ENCODE data around the gene DCUN1D5. TPM values are rescaled to one million over a fixed set of nuclear protein-coding genes. Genes with fewer than 3 reads are reported as not detected.

Gene DCUN1D5
- total RNA-seq, 6 experiments from 2014 or later: 6.4 to 35.4 (median 10.4) TPM

DNA sequence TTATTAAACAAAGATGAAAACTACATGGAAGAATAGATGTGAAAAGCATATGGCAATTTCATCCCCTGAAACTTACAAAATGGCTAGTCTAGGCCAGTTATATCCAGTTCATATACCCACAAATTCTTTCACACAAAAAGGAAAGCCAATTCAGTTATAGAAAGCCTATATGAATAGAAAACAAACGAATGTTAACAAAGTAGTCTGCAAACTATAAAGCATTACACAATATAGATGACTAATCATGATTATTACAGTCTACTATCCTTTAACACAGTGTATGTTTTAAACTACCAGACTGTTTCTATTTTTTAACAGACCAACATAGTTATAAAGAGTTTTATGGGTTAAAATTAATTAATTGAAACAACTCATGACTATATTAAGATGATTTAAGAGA, 12.1 kb downstream of the DCUN1D5 start:
- TF ChIP-seq POLR2A (IDR thresholded peaks at IDR 0.05): no peak
- TF ChIP-seq, protein P1, sequence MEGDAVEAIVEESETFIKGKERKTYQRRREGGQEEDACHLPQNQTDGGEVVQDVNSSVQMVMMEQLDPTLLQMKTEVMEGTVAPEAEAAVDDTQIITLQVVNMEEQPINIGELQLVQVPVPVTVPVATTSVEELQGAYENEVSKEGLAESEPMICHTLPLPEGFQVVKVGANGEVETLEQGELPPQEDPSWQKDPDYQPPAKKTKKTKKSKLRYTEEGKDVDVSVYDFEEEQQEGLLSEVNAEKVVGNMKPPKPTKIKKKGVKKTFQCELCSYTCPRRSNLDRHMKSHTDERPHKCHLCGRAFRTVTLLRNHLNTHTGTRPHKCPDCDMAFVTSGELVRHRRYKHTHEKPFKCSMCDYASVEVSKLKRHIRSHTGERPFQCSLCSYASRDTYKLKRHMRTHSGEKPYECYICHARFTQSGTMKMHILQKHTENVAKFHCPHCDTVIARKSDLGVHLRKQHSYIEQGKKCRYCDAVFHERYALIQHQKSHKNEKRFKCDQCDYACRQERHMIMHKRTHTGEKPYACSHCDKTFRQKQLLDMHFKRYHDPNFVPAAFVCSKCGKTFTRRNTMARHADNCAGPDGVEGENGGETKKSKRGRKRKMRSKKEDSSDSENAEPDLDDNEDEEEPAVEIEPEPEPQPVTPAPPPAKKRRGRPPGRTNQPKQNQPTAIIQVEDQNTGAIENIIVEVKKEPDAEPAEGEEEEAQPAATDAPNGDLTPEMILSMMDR (IDR thresholded peaks at IDR 0.05): no peak
- DNase-seq (no peak), ATAC-seq (no peak)
- intact Hi-C loops (cut with DNase I): no loop called here
- peaks cover 0 to 23% (median 6%) of the 10 kb centered on the region in 4 donors for H3K36me3 ChIP-seq
- WGBS (ENCODE audit: insufficient coverage, low coverage, low lambda C conversion rate, missing lambda C conversion rate): 73% methylated on average over 1 of the region's 1 CpG
- no peak overlapping the region for H3K4me3 ChIP-seq
- no peak overlapping the region for H3K27ac ChIP-seq
- H3K9me3 ChIP-seq: no peaks in the 10 kb centered on the region
- no peaks in the 10 kb centered on the region for H3K27me3 ChIP-seq
- no peaks in the 10 kb centered on the region for H3K4me1 ChIP-seq

DNA sequence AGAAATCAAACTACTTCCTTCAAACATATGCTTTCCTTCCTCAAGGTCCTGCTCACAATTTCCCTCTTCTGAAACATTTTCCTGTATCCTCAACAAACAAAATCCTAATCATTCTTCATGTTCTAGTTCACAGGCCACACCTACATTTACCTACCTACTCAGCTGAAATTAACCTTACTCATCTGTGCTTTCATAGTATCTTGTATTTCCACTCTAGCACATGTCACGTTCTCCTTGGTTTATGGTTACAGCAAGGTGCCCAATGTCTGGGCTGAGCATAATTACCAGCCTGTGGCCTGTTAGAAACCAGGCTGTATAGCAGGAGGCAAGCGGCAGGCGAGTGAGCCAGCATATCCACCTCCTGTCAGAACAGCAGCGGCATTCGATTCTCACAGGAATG, 13.2 kb downstream of the DCUN1D5 start:
- Histone ChIP-seq H3K36me3 (peaks cover 0 to 23% (median 6%) of the 10 kb centered on the region in 4 donors), H3K27ac (no peak overlapping the region), H3K9me3 (no peaks in the 10 kb centered on the region), H3K4me3 (no peak overlapping the region), H3K27me3 (no peaks in the 10 kb centered on the region), H3K4me1 (no peaks in the 10 kb centered on the region)
- DNase-seq: no peak
- no peak for ATAC-seq
- intact Hi-C loops (cut with DNase I): no loop called here
- WGBS (ENCODE audit: insufficient coverage, low coverage, low lambda C conversion rate, missing lambda C conversion rate): 89% methylated on average over 5 of the region's 5 CpGs
- TF ChIP-seq, protein P1 (IDR thresholded peaks at IDR 0.05): no peak
- TF ChIP-seq POLR2A (IDR thresholded peaks at IDR 0.05): no peak

DNA sequence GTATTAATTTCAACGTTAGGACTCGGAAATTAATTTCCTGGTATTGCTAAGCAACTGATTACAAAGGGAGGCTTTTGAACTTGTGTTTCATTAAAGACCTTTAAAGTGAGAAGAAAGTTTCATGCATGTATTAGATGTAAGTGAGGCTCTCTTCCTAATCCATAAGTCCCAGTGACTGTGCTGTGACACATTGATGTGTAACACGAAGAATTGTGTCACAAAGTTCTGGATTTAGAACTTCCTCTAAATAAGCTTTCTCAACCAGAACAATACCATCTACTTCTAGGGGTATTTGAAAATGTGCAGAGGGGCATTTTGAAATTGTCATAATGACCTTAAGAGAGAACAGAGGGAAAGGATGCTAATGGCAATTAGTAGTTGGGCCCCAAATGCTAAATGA, 14.4 kb downstream of the DCUN1D5 start:
- Histone ChIP-seq H3K36me3 (peaks cover 0 to 18% (median 6%) of the 10 kb centered on the region in 4 donors), H3K27ac (no peak overlapping the region), H3K4me3 (no peak overlapping the region), H3K4me1 (no peaks in the 10 kb centered on the region), H3K9me3 (no peaks in the 10 kb centered on the region), H3K27me3 (no peaks in the 10 kb centered on the region)
- TF ChIP-seq POLR2A (IDR thresholded peaks at IDR 0.05): no peak
- TF ChIP-seq, protein P1 (IDR thresholded peaks at IDR 0.05): no peak
- no peak for DNase-seq
- intact Hi-C loops (cut with DNase I): no loop called here
- WGBS (ENCODE audit: insufficient coverage, low coverage, low lambda C conversion rate, missing lambda C conversion rate): 89% methylated on average over 3 of the region's 3 CpGs
- ATAC-seq: no peak

DNA sequence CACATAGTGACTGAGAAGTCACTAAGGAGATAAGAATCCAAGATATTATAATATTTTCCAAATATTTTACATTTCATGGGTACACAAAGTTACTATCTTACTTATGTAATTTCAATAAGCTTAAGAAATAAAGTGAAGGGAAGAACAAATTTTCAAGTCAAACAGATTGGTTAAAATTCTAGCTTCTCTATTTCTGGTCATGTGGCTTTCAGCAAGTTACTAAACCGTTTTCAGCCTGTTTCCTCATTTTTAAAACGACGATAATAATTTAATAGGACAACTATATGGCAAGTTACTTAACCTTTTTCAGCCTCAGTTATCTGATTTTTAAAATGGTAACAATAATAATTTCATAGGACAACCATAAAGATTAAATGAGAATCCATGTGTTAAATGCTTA, 15.6 kb downstream of the DCUN1D5 start:
- H3K9me3 ChIP-seq: no peaks in the 10 kb centered on the region
- no peaks in the 10 kb centered on the region for H3K27me3 ChIP-seq
- DNase-seq (no peak), ATAC-seq (no peak)
- peaks cover 0 to 18% (median 6%) of the 10 kb centered on the region in 4 donors for H3K36me3 ChIP-seq
- intact Hi-C loops (cut with DNase I): no loop called here
- TF ChIP-seq, protein P1 (IDR thresholded peaks at IDR 0.05): no peak
- no peak for TF ChIP-seq POLR2A (IDR thresholded peaks at IDR 0.05)
- WGBS (ENCODE audit: insufficient coverage, low coverage, low lambda C conversion rate, missing lambda C conversion rate): 69% methylated on average over 3 of the region's 3 CpGs
- H3K4me3 ChIP-seq: no peak overlapping the region
- no peak overlapping the region for H3K27ac ChIP-seq
- peaks cover 0 to 4% (median 0%) of the 10 kb centered on the region in 4 donors for H3K4me1 ChIP-seq

DNA sequence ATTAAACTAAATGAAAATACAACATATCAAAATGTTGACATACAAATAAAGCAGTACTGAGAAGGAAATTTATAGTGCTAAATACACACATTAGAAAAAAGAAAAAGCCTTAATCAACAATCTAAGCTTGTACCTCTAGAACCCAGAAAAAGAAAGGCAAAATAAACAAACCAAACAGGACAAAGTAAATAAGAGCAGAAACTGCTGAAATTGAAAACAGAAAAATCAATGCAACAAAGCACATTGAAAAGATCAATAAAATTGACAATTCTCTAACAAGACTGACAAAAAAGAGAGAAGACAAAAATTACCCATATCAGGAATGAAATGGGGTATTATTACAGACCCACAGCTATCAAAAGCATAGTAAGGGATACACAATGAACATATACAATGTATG, 21.0 kb downstream of the DCUN1D5 start:
- peak in 3 of 4 donors; percentile 44 to 48 (median 46) for ATAC-seq
- intact Hi-C loops (cut with DNase I): no loop called here
- DNase-seq: no peak
- peak overlapping the region in 2 of 3 donors; percentile 12 to 42 for H3K27ac ChIP-seq
- no peak overlapping the region for H3K4me3 ChIP-seq
- H3K36me3 ChIP-seq: peaks cover 0 to 2% (median 0%) of the 10 kb centered on the region in 4 donors
- H3K9me3 ChIP-seq: no peaks in the 10 kb centered on the region
- H3K4me1 ChIP-seq: peaks cover 0 to 25% (median 4%) of the 10 kb centered on the region in 4 donors
- H3K27me3 ChIP-seq: no peaks in the 10 kb centered on the region
- TF ChIP-seq POLR2A (IDR thresholded peaks at IDR 0.05): no peak
- TF ChIP-seq, protein P1 (IDR thresholded peaks at IDR 0.05): no peak

Measured in right lobe of liver (tissue), 6 donors.